HG03558 (cell line): Measurements from ENCODE around the gene PTPRC.

ENCODE experiments used
- ATAC-seq: cut with Tn5 transposase; IDR thresholded peaks from one replicate; pipeline ENCODE4 v1.9.1; 2021; ENCODE audit warnings: moderate number of reproducible peaks; ENCODE audit not compliant: unreplicated experiment; ENCODE audit errors: extremely low read depth

The PTPRC gene

GRCh38 chr1:198749279-198749678 lies 110.4 kb downstream of the PTPRC start:
- ATAC-seq, result no peak

- no peak for ATAC-seq
These were observed 111.2 kb downstream of the PTPRC start for GRCh38 chr1:198750081-198750480.

- ATAC-seq, result no peak
These were observed 112.9 kb downstream of the PTPRC start for GRCh38 chr1:198751741-198752140.

GRCh38 chr1:198754670-198755069 lies 115.8 kb downstream of the PTPRC start:
- no peak for ATAC-seq

- no peak for ATAC-seq
These were observed 116.9 kb downstream of the PTPRC start for GRCh38 chr1:198755715-198756114.

GRCh38 chr1:198756470-198756869 lies 117.6 kb downstream of the PTPRC start:
- no peak for ATAC-seq

GRCh38 chr1:198761859-198762616 lies 123.2 kb downstream of the PTPRC start:
- ATAC-seq, result no peak

- no peak for ATAC-seq
These were observed 124.5 kb downstream of the PTPRC start for GRCh38 chr1:198763298-198763714.

- ATAC-seq, result no peak
These were observed 125.9 kb downstream of the PTPRC start for GRCh38 chr1:198764748-198765147.

- no peak for ATAC-seq
These were observed 126.6 kb downstream of the PTPRC start for GRCh38 chr1:198765416-198765815.

- ATAC-seq, result no peak
These were observed 132.8 kb downstream of the PTPRC start for GRCh38 chr1:198771563-198772153.

GRCh38 chr1:198772626-198773025 lies 133.8 kb downstream of the PTPRC start:
- no peak for ATAC-seq

- ATAC-seq, result no peak
These were observed 134.2 kb downstream of the PTPRC start for GRCh38 chr1:198773030-198773429.

- no peak for ATAC-seq
These were observed 134.7 kb downstream of the PTPRC start for GRCh38 chr1:198773523-198773922.

- no peak for ATAC-seq
These were observed 135.6 kb downstream of the PTPRC start for GRCh38 chr1:198774421-198774820.

GRCh38 chr1:198775606-198776005 lies 136.8 kb downstream of the PTPRC start:
- ATAC-seq, result no peak

GRCh38 chr1:198776602-198777029 lies 137.8 kb downstream of the PTPRC start:
- ATAC-seq, result no peak

GRCh38 chr1:198778049-198778448 lies 139.2 kb downstream of the PTPRC start:
- ATAC-seq, result no peak

- no peak for ATAC-seq
These were observed 141.5 kb downstream of the PTPRC start for GRCh38 chr1:198780376-198780775.

- no peak for ATAC-seq
These were observed 149.8 kb downstream of the PTPRC start for GRCh38 chr1:198788561-198789064.

GRCh38 chr1:198793714-198794113 lies 154.9 kb downstream of the PTPRC start:
- ATAC-seq, result no peak

- no peak for ATAC-seq
These were observed 155.7 kb downstream of the PTPRC start for GRCh38 chr1:198794498-198794897.
